OCI-M2 (cell line): ENCODE data around the gene FAM120A.

Source experiments
- DNase-seq: peaks from one replicate; lab custom pipeline; 2025; ENCODE audit not compliant: unreplicated experiment; lab: John Stamatoyannopoulos, UW

The FAM120A gene

DNA sequence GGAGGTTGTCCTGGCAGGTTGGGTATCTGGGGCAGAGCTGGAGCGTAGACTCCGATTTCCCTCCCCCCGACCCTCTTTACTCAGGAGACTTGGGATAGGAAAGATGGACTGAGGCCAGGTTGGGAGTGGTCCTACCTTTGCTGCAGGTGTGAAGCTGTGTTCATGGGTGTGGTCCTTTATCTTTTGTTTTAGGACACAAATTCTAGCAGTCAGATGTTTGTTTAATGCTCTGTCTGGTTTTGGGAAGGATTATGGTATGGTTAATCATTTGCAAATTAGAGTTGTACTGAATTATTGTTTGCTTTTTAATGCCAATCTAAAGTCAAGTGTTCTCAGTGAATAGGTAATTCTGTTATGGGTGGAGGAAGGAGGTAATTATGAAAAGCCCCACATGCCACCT, 16.0 kb downstream of the FAM120A start:
- DNase-seq = no peak

DNA sequence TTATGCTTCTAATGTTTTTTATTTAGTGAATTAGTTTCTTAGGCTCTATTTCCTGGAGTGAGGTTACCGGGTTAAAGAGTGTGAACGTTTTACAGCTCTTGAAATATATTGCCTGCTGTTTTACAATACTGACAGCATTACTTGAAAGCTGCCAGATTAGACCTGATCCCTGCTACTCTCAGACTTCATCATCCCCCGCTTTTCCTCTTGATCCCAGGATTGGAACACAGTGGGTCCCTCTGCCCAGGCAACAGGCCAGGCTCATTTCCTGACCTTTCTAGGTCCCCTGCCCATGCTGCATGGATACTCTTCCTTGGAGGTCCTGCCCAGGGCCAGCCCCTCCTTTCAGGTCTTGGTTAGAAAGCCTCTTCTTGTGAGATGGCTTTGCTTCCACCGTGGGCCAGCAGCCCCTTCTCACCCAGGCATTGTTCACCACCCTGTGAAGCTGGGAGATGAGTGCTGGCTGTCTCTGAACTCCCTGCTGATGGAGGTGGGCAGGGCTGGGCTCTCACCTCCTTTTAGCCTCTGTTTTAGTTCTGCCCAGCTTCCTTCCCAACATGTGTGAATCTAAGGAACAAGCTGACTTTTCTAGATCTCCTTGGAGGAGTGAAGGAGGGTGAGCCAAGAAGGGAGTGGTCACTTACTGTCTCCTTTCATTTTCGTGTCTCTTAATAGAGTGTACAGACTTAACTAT, 17.4 kb downstream of the FAM120A start:
- DNase-seq = no peak

DNA sequence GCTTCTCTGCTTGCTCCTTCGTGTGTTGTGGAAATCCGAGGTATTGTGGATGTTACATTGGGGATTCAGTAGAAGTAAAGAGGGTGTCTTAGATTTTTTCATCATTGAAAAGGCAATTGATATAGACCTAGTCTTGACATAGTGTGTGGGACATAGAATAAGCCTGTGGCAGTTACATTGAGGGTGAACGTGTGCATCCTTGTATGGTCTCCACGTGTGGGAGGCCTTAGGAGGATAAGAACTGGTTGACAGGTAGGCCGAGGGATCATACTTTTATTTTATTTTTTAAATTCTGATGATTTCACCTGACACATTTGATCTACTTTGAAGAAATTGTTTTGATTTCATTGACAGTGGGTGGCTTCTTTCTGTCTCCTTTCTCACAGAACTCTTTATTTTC, 18.9 kb downstream of the FAM120A start:
- no peak for DNase-seq

DNA sequence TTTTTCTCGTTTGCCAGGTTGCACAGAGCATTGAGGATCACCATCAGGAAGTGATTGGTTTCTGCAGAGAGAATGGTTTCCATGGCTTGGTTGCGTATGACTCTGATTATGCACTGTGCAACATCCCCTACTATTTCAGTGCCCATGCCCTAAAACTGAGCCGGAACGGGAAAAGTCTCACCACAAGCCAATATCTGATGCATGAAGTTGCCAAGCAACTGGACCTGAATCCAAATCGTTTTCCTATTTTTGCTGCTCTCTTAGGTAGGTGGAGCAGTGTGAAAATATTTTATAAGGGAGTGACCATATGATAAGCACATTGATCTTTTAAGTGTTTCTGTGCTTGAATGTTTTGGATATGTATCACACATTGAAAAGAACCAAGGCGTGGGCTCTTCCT, 19.6 kb downstream of the FAM120A start:
- DNase-seq = no peak

DNA sequence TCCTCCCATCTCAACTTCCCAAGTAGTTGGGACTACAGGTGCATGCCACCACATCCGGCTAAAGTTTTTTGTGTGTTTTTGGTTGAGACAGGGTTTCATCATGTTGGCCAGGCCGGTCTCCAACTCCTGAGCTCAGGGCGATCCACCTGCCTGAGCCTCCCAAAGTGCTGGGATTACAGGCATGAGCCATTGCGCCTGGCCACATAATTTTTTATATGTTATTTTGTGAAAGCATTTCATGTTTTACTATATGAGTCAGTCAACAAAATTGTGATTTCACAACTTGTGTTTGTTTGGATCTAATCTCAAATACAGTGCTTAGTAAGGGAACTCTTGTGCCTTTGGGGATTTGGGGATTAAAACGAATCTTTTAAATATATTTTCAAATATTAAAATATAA, 21.9 kb downstream of the FAM120A start:
- no peak for DNase-seq

DNA sequence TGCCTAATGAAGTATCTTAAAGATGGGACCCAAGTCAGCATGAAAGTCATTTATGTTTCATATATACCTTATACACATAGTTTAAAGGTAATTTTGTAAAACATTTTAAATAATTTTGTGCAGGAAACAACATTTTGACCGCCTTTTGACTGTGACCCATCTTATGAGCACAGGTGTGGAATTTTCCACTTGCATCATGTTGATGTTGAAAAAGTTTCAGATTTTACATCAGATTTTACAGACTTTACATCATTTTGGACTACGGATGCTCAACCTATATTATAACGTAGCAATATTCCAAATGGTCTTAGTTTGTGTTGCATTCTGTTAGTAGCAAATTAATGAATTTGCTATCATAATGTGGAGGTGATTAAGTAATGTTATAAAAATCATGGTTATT, 23.6 kb downstream of the FAM120A start:
- DNase-seq = no peak

DNA sequence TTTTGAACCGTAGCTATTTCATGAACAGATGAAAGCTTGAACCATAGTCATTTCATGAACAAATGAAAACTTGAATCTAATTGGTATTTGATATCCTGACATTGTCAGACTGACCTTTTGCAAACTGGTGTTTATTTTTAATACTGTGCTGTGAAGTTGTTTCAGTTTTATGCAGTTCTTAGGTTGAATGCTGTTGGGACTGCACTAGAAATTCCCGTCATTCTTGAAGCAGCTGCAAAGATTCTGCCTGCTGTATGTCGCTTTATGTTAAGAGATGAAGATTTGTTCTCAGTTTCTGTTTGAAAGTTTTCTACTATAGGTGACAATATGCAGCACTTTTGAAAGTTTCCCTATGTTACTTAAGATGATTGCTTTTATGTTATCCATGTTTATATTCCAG, 24.4 kb downstream of the FAM120A start:
- no peak for DNase-seq

DNA sequence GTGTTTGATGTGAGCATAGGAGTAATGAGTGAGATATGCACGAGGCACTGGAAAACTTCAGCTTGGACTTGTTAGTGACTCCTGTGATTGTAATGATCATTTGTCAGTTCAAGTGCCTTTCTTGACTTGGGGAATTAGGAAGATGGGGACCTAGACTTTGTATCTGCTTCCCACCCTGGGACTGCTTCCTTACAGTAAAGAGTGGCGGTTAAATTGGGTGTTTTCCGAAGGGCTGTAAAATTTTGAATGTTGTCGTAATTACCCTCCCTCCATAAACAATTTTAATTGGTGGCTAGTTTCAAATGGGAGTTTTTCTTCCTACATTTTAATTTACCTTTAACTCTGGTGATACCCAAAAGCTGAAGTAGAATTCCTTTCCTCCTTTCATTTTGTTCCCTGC, 25.4 kb downstream of the FAM120A start:
- DNase-seq = no peak

DNA sequence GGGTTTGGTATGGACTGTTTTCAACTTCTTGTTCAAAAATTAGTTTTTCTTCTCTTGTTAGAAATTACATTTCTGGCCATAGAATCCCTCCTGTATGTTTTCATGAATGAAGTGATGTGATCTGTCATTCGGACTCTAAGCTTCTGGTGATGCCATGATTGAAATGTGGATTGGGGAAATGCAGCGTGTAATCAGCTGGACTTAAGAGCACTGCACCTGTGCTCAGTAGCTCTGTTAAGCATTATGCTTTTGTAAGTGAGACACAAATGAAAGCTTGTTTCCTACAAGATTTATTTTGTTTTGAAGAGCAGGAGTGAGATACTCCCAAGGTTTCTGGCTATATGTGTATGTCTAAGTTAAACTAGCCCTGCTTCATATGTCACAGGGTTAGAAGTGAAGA, 25.9 kb downstream of the FAM120A start:
- no peak for DNase-seq

DNA sequence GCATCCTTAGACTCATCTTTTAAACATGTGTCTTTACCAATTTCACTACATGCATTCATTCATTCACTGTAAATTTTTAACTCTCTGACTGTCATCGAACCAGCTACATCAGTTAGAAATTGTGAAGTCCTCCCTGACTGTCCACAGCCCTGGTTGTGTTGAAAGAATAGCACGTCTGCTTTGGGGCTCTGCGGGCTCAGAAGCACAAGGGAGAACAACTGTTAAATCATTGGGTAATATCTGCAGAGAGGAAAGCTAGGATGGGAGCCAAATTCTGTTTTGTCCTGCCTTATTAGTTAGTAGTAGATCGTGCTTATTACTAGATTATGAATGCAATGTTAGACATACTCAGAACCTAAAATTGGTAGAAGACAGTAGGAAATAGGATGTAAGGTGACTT, 28.2 kb downstream of the FAM120A start:
- no peak for DNase-seq

DNA sequence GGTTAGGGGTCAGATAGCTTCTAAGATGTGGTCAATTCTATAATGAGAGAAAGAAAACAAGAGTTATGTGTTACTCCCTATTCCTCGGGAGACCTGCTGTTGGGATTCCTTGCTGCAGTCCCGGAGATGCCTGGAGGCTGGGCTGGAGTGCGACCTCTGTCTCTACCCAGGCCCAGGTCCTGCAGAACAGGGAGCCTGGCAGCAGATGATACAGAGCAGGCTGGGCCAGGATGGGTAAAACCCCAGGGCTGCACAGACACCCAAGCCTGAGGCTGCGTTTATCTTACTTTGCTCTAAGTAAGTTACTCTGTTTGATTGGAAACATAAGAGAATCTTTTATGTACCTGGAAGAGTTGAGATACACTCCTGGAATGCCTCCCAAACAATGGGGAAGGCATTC, 28.8 kb downstream of the FAM120A start:
- DNase-seq = no peak

DNA sequence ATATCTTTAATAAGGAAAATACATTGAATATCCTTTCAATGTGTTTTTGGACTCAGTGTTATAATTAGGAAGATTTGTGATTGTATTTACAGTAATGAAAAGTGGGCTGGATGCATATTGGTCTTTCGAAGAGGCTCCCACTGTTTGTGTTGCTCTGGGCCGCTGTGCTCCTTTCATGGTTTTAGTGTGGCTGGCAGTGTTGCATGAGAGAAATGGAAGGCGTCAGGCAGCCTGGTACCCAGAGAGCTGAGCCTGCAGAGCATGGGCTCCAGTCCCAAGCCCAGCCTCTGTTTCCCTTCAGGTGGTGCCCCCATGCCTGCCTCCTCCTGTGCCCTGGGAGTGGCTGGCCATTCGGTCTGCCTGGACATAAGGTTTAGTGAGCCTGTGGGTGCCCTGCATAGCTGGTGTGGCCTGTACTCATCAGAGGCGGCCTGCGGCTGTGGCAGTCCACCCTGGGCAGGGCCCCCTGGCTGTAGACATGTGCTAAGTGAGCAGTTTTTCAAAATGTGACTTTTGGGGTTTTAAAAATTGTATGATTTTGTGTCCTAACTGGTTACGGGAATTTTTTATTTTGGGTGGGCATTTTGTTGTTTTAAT, 29.3 kb downstream of the FAM120A start:
- DNase-seq = no peak

DNA sequence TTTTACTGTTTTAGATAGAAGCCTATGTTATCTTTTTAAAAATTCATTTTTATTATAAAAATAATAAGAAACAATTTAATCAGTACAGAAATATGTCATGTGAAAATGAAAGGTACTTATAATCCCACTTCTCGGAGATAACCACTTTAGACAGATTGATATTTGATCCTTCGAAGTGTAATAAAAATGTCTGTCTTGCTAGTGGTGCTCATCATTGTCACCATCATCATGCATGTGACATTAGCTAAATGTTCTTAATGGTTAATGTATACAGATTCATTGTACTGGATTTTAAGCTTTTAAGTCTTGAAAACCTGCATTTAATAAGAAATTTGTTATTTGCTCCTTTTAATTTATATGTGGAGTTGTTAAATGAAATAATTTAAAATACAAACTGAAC, 32.0 kb downstream of the FAM120A start:
- DNase-seq = no peak

DNA sequence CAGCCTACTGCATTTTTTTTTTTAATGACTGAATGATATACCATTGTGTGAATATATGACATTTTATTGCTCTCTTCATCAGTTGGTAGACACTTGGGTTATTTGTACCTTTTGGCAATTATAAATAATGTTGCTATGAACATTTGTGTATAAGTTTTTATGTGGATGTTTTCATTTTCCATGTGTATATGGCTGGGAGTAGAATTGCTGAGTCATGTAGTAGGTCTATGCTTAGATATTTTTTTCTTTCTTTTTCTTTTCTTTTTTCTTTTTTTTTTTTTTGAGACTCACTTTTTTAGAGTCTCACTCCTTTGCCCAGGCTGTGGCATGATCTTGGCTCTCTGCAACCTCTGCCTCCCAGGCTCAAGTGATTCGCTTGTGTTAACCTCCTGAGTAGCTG, 34.8 kb downstream of the FAM120A start:
- no peak for DNase-seq

DNA sequence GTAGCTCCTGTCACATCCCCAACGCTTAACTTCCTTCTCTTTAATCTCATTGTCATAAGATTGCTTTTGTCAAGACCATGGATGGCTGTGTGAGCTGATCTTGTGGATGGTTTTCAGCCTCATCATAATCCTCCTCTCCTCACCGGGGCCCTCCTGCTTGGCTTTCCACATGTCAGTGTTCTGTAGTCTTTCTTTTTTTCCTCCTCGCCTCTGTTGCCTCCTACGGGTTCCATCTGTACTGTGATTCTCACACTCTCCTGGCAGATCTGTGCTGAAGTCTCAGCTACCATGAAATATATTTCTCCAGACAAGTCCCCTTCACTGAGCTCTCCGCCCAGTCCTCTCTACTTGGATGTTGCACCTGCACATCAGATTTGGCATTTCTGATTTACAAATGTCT, 36.8 kb downstream of the FAM120A start:
- DNase-seq = no peak

DNA sequence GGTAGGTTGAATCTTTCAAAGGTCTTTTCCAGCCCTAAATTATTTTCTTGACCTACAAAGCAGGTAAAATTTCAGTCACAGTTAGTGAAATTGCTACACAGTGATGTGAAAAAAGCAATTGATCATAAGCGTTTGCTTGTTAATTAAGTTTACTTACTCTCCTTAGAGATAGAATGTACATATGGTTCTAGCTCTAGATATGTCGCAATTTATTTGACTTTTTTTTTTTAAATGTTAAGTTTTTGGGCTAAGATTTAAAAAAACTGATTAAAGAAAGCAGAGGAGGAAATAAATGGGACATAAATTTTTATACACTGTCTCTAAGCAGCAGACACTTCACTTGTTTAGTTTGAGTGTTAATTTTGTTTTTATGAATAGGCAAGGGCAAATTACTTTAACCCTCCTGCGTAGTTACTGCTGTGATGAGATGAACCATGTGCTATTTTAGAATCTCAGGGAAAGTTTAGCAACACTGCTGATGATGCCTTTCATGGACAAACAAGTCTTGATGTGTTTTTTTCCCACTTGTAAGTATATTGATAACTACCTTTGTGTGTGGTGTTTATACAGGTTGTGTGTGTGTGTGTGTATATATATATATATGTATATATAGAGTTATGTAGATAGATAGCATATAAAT, 40.2 kb downstream of the FAM120A start:
- no peak for DNase-seq

DNA sequence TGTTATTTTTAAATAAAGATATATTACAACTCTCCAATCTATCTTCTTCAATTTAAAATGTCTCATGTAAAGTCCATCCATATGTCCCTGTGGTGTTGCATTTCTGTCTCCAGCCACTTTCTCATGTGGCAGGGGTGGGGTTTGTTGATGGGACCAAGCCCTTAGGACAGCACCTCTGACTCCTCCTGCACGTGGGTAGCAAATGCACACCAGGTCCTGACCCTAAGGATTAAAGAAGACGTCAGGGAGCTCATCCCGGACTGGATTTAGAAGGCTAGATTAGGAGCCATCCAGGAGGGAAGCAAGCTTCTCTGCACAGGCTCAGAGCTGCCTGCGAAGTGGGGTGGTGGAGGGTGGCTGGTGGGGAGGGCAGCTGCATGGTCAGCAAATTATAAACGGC, 40.8 kb downstream of the FAM120A start:
- DNase-seq = no peak

DNA sequence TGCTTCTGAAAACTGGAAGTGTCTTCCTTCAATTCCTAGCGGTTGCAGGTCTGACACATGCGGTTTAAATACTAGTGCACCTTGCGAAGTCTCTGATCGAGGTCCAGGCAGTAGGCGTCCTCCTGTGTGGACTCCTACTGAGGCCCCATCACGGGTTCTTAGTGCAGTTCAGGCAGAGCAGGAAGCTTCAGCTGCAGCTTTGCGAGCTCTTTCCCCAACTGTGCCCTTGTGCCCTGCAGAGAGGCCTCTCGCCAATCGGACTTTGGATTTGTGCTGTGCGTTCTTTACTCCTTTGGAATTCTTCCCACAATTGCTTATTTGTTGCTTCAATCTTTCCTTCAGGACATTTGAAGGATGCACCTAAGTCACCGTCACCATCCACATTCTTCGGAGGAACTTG, 42.5 kb downstream of the FAM120A start:
- no peak for DNase-seq

DNA sequence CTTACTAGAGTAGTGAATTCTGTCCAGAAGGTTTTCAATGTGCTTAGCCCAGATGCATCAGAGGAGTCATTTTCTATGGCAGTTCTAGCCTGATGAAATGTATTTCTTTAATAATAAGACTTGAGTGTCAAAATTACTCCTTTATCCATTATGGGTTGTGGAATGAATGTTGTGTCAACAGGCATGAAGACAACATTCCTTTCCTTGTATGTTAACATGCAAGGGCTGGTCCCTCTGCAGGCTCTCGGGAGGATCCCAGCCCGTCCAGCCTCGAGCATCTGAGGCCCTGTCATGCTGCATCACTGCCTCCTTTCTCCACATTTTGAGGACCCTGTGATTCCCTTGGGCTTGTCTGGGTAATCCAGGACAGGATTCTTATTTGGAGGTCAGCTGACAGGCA, 44.8 kb downstream of the FAM120A start:
- DNase-seq = no peak

DNA sequence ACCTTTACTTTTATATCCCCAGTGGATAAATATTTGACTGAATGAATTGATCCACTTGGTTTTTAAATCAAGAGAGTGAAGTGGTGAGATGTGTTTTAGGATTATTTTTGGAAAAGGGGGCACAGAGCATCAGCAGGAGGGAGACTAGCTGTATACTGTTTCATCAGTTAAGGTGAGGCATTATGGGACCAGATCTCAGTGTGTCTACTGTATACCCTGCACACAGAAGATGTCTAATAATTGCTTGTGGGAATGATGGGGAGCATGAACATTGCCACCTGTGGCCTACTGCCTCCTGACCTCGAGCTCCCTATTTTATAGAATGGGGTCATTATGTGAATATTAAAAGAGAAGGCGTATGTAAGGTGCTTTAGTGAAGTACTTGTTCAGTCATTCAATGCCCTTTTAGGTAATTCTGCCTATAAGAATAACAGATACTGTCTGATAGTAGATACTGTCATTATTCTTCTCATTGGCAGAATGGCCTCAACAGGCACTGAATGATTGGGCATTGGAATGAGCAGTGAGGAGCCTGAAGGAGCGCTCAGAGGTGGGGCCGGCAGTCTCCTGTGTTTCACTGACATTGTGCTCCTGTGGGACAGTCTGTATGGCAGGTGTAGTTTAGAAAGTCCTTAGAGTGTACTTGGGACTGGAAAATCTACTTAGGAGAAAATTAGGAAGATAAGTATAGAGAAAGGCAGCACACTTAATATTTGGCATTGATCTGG, 49.2 kb downstream of the FAM120A start:
- no peak for DNase-seq

DNA sequence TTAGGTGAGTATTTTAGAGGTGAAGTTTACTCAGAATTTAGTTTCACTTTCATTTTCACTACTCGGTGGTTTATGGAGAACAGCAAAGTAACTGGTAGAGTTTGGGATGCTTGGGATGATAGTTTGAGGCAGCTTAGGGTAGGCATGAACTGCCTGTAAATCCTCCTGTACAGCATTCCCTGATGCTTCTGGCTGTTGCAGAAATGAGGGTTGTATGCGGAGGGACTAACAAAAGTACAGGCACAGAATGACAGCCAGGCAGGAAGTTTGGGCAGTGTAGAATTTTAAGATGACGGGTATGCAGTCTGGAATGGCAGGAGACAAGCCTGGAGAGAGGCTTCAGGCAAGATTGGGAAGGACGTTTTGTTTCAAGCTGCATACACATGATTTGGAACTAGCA, 49.9 kb downstream of the FAM120A start:
- no peak for DNase-seq

DNA sequence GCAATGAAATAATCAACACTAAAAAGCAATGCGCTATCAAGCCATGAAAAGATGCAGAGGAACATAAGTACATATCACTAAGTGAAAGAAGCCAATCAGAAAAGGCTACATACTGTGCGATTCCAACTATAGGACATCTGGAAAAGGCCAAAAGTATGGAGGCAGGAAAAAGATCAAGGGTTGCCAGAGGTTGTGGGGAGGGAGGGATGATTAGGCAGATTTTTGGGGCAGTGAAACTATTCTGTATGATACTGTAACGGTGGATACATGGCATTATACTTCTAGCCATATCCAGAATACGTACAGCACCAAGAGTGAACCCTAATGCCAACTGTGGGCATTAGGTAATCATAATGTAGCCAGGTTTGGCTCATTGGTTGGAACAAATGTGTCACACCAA, 51.9 kb downstream of the FAM120A start:
- DNase-seq = no peak
